Measurements from ENCODE around the gene PRAMEF9.
"Not testable (repeated sequence)": the region's sequence is repeated elsewhere in the genome, so short reads cannot be mapped to it uniquely, and the experiment has no call there.

The PRAMEF9 gene

DNA sequence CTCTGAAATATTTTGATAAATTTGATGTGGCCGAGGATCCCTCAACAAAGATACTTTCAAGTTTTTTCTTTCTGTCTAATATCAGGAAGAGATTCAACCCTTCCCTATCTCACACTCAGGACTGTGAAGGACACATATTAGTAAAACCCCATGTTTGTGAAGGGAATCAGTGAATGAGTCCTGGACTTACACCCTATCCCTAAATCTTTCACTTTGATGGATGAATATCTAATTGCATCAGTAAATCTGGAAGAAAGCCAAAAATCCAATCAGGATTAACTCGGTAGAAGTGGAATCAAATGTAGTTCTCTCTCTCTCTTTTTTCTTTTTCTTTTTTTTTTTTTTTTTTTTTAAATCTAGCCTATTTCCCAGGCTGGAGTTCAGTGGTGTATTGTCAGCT, at the start of gene PRAMEF9:
TSS of gene PRAMEF9 (plus strand) at position 301 of the 400 bp plus-strand sequence. CDS start 3,433 bp downstream, outside the sequence.
- DNase-seq (ENCODE audit: low read depth) = not testable (repeated sequence)

DNA sequence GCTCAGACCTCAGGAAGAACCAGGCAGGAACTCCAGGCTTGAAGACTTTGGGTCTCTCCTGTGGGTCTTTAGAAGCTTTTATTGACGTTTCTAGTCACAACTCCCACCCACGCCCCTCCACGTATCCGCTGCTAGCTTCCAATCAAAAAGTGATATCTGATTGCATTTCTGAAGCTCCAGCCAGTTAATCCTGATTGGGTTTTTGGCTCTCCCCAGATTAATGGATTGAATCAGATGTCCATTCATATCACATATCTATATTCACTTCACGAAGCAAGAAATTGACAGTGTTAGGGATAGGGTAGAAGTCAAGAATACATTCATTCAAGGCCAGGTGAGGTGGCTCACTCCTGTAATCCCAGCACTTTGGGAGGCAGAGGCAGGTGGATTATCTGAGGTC, 15.7 kb upstream of the PRAMEF9 start, which contains the start of gene PRAMEF26:
TSS of gene PRAMEF26 (minus strand) at position 101 of the 400 bp plus-strand sequence. CDS start 2,914 bp downstream, outside the sequence.
- not testable (repeated sequence) for DNase-seq (ENCODE audit: low read depth)

DNA sequence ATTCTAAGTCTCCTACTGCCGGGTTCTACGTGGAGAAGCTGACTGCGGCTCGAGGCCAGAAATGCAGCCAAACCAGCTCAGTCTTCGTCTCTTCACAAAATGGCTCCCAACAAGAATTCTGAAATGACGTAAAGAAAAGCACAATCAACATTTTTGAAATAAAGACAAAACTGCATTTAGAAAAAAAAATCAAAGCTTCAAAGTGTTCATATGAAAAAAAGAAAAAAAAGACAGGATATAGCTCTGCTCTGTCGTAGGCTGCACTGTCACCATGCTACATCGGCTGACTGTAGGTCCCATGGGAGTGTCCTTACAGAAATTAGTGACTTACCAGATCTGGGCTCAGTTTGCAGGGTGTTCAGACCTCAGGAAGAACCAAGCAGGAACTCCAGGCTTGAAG, 6.1 kb upstream of the PRAMEF9 start, which contains the start of gene HNRNPCL4:
TSS of gene HNRNPCL4 (minus strand) at position 101 of the 400 bp plus-strand sequence. CDS start 164 bp downstream, outside the sequence.
- DNase-seq (ENCODE audit: low read depth) = not testable (repeated sequence)

DNA sequence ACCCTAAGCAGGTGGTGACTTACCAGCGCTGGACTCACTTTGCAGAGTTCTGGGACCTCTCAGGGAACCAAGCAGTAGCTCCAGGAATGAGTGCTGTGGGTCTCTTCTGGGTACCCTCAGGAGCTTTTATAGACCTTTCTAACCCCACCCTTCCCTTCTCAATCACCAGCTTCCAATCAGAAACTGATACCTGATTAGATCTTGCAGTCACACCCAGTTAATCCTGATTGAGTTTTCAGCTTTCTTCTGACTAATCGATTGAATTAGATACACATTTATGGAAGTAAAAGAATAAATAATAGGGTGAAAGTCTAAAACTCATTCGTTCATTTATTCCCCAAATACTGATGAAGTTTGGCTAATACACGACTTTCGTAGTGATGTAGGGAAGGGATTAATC, 29.7 kb downstream of the PRAMEF9 start, which contains the start of gene PRAMEF13:
TSS of gene PRAMEF13 (minus strand) at position 101 of the 400 bp plus-strand sequence. CDS start 1,820 bp downstream, outside the sequence.
- DNase-seq (ENCODE audit: low read depth) = not testable (repeated sequence)

DNA sequence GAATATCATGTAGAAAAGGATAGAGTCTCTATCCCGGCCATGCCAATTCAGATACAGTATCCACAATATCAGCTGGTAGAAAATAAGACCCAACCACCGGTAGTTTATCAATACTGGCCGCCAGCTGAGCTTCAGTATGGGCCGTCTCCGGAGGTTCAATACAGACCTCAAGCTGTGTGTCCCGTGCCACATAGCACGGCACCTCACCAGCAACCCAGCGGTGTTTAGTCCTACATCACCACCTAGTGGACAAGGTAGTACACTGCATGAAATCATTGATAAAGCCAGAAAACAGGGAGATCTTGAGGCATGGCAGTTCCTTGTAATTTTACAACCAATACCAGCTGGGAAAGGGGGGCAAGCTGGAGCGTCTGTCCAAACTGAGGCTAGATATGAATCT, 37.1 kb downstream of the PRAMEF9 start:
- DNase-seq (ENCODE audit: low read depth) = not testable (repeated sequence)

DNA sequence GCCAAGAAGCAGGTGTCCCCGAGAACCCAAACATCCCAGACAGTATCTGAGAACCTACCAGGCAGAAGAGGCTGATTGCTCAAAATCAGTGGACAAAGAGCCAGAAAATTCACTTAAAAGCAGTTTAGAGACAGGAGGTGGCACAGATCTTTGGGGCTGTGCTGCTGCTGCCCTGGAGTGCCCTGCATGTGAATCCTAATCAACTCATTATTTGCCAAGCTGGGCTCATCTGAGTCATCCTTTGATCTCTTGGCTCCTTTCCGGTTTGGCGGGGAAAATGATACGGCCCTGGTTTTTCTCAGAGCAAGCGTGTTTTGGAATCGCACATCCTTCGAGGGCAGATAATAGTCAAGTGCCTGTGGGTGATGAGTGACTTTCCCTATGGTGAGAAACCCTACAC, 45.0 kb downstream of the PRAMEF9 start:
- not testable (repeated sequence) for DNase-seq (ENCODE audit: low read depth)

DNA sequence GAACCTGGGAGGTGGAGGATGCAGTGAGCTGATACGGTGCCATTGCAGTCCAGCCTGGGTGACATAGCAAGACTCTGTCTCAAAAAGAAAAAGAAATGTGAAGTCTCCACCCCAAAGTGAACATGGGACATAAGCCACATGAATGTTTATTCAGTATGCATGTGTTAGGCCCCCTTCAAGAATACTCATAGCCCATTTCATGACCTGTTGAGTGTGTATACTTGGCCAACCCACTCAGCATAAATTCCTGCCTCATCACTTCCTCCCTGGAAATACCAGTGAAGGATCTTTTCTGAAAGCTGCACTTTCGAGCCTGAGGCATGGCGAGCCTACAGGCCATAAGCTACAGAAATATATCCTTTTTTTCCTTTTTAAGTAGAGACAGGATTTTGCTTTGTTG, 47.6 kb downstream of the PRAMEF9 start:
- not testable (repeated sequence) for DNase-seq (ENCODE audit: low read depth)

DNA sequence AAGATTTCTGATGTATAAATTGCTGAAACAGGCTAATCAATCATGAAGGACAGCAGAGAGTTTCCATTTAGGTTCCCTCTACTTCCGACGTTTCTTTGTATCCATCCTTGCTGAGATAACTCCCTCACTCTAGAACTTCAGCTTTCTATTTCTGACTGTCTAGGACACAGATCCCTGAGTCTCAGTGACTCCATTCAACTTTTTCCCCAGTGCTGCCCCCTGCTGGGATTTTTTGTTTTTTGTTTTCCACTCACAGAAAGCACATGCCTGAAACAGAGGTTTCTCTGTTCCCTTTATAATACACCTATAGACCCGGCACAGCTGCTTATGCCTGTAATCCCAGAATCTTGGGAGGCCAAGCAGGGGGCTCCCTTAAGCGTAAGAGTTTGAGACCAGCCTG, 51.1 kb downstream of the PRAMEF9 start:
- DNase-seq (ENCODE audit: low read depth) = not testable (repeated sequence)

DNA sequence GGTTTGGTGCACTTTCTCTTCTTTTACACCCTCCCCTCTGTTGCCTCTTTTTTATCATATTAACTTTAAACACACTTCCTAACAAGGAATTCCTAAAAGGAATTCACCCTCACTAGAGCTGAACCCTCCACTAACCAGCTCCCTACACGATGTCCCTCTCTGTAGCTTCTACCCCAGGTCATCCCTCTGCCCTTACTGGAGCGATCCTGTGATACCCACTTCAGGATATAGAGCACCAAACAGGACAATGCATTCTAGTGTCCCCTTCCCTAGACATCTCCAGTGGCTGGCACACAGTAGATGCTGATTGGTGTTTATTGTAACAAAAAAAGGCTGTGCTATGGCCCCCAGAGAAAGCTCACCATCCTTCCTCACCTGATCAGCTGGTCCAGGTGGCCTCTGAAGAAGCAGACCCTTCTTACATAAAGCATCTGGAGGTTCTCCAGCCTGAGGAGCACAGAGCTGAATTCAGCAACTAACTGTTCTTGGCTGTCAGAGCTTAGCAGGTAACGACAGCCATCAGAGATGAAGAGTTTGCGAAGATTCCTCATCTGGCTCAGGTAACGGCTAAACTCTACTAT, 52.9 kb downstream of the PRAMEF9 start:
- no peak for DNase-seq (ENCODE audit: low read depth)

DNA sequence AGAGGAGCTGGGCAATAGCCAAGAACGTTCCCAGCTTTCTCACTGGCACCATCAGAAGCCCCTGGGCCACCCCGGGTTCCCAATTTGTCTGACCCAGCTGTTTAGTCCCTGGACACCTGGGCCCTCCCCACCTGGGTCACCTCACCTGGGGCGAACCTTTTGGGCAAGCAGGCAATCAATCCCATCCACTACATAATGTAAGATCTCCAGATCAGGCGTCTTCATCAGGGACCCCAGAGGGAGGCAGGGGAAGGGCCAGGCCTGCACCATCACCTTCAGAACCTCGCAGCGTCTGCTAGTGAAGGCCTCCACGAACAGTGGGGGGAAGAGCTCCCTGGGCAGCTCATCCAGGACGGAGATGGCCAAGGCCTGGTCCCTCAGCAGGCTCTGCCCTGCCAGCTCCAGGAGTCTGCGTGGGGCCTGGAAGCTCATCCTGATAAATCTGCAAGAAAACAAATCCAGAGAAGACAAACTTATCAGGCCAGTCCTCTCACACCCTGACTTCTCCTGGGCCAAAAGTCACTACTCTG, 54.1 kb downstream of the PRAMEF9 start, which contains the start of gene PRAMEF18:
TSS of gene PRAMEF18 (minus strand) at position 480 of the 530 bp plus-strand sequence. CDS start at position 432, 48 bp downstream.
- not testable (repeated sequence) for DNase-seq (ENCODE audit: low read depth)

DNA sequence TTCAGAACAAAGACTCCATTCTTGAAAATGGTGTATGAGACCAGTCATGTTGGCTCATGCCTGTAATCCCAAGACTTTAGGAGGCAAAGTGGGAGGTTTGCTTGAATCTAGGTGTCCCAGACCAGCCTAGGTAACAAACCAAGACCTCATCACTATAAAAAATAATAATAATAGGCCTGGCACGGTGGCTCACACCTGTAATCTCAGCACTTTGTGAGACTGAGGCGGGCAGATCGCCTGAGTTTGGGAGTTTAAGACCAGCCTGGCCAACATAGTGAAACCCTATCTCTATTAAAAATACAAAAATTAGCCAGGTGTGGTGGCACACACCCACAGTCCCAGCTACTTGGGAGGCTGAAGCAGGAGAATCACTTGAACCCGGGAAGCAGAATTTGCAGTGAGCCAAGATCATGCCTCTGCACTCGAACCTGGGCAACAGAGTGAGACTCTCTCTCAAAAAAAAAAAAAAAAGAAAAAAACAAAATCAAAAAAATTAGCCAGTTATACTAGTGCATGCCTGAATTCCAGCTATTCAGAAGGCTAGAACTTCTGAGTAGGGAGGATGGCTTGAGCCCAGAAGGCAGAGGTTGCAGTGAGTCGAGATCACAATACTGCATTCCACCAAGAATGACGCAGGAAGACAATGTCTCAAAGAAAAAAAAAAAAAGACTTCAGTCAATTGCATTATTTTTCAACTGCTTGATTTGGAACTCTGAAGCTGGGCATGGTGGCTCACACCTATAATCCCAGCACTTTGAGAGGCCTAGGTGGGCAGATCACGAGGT, 55.8 kb downstream of the PRAMEF9 start:
- not testable (repeated sequence) for DNase-seq (ENCODE audit: low read depth)

DNA sequence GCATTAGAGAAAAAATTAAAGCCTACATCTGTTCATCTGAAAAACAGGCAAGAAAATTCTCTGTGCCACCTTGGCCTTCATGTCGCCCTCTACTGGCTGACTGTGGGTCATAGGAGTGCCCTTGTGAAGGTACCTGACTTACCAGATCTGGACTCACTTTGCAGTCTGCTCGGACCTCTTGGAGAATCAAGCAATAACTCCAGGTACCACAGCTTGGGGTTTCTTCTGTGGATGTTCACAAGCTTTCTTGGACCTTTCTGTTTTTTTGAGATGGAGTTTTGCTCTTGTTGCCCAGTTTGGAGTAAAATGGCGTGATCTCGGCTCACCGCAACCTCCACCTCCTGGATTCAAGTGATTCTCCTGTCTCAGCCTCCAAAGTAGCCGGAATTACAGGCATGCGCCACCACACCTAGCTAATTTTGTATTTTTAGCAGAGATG, 56.7 kb downstream of the PRAMEF9 start:
- peak; percentile 21 for DNase-seq (ENCODE audit: low read depth)
